ENCODE results near the gene DLEC1. TPM values are rescaled to one million over a fixed set of nuclear protein-coding genes. Genes with fewer than 3 reads are reported as not detected.

Gene DLEC1
- total and polyA plus RNA-seq, 7 experiments from 2014 or later: 0.41 to 9.4 (median 5.6) TPM

- H3K9me3 Mint-ChIP-seq: peaks cover 0 to 3% (median 0%) of the 10 kb centered on the region in 11 donors
- intact Hi-C loops (cut with micrococcal nuclease): loop anchor here (1.0 to 10.0 kb wide), 11 partner anchors 14 to 1219 kb away; partner anchors contain the start of genes ACAA1 (in 2 of the 2), ACVR2B (in 2 of the 2), DLEC1 (in 2 of the 2) and SCN11A (in 2 of the 2)
- DNase-seq (peak in 1 of 9 donors; percentile 46), ATAC-seq (no peak)
- Histone ChIP-seq H3K27ac (ENCODE audit: low read depth, low read length) (peak overlapping the region; percentile 98), H3K9me3 (ENCODE audit: control insufficient read depth in 2 of 3, low read length in 3 of 3) (no peaks in the 10 kb centered on the region), H3K36me3 (ENCODE audit: control insufficient read depth in 2 of 3, insufficient read depth in 3 of 3, low read length in 3 of 3) (peaks cover 0 to 7% (median 0%) of the 10 kb centered on the region in 3 experiments), H3K4me3 (ENCODE audit: low read length) (peak overlapping the region; percentile 84), H3K4me1 (ENCODE audit: control insufficient read depth in 2 of 2, insufficient read depth in 2 of 2, low read length in 2 of 2) (peaks cover 18 to 22% of the 10 kb centered on the region in 2 donors), H3K27me3 (ENCODE audit: control insufficient read depth in 2 of 2, insufficient read depth in 2 of 2, low read length in 2 of 2) (no peaks in the 10 kb centered on the region)
- H3K27me3 Mint-ChIP-seq: peaks cover 0 to 6% (median 0%) of the 10 kb centered on the region in 5 donors
- ChIA-PET POLR2A (interaction anchor here (0.8 to 5.4 kb wide), 9 partner anchors 11 to 921 kb away, joined by 3 to 156 read pairs (median 4); partner anchors contain the start of genes ACAA1, DLEC1, EXOG and MYD88), CTCF (interaction anchor here (1.0 to 1.9 kb wide), 2 partner anchors 13 to 122 kb away, joined by 3 to 6 read pairs; no protein-coding TSS in a partner anchor)
- H3K4me1 Mint-ChIP-seq: peaks cover 32 to 56% (median 51%) of the 10 kb centered on the region in 7 donors
- peaks cover 0 to 21% (median 0%) of the 10 kb centered on the region in 5 donors for H3K36me3 Mint-ChIP-seq
- peak overlapping the region; percentile 98 to 100 (median 100) for H3K27ac Mint-ChIP-seq
- peak overlapping the region; percentile 89 to 98 (median 96) for H3K4me3 Mint-ChIP-seq
Observed at GRCh38 chr3:38165722-38166387, 126.8 kb downstream of the DLEC1 start.

- peaks cover 0 to 6% (median 0%) of the 10 kb centered on the region in 5 donors for H3K27me3 Mint-ChIP-seq
- peak overlapping the region; percentile 0 to 98 (median 82) for H3K4me3 Mint-ChIP-seq
- H3K4me1 Mint-ChIP-seq: peaks cover 49 to 73% (median 67%) of the 10 kb centered on the region in 7 donors
- Histone ChIP-seq H3K27ac (ENCODE audit: low read depth, low read length) (no peak overlapping the region), H3K27me3 (ENCODE audit: control insufficient read depth in 2 of 2, insufficient read depth in 2 of 2, low read length in 2 of 2) (no peaks in the 10 kb centered on the region), H3K9me3 (ENCODE audit: control insufficient read depth in 2 of 3, low read length in 3 of 3) (no peaks in the 10 kb centered on the region), H3K36me3 (ENCODE audit: control insufficient read depth in 2 of 3, insufficient read depth in 3 of 3, low read length in 3 of 3) (peaks cover 0 to 7% (median 0%) of the 10 kb centered on the region in 3 experiments), H3K4me1 (ENCODE audit: control insufficient read depth in 2 of 2, insufficient read depth in 2 of 2, low read length in 2 of 2) (peaks cover 19 to 22% of the 10 kb centered on the region in 2 donors), H3K4me3 (ENCODE audit: low read length) (no peak overlapping the region)
- intact Hi-C loops (cut with micrococcal nuclease): loop anchor here (5.0 to 10.0 kb wide), 2 partner anchors 40 to 1217 kb away; partner anchors contain the start of gene SLC25A38 (in 1 of the 2)
- H3K27ac Mint-ChIP-seq: peak overlapping the region in 6 of 9 donors; percentile 3 to 100 (median 66)
- DNase-seq: no peak
- ChIA-PET POLR2A (interaction anchor here (5.4 kb wide), 1 partner anchor 28 kb away, joined by 156 read pairs; the partner anchor contains the start of genes ACAA1 and MYD88), CTCF (interaction anchor here (0.7 kb wide), 1 partner anchor 180 kb away, joined by 5 read pairs; no protein-coding TSS in a partner anchor)
- no peak for ATAC-seq
- H3K36me3 Mint-ChIP-seq: peaks cover 0 to 21% (median 0%) of the 10 kb centered on the region in 5 donors
- H3K9me3 Mint-ChIP-seq: peaks cover 0 to 3% (median 0%) of the 10 kb centered on the region in 11 donors
Observed at GRCh38 chr3:38167591-38167990, 128.6 kb downstream of the DLEC1 start.

DNA sequence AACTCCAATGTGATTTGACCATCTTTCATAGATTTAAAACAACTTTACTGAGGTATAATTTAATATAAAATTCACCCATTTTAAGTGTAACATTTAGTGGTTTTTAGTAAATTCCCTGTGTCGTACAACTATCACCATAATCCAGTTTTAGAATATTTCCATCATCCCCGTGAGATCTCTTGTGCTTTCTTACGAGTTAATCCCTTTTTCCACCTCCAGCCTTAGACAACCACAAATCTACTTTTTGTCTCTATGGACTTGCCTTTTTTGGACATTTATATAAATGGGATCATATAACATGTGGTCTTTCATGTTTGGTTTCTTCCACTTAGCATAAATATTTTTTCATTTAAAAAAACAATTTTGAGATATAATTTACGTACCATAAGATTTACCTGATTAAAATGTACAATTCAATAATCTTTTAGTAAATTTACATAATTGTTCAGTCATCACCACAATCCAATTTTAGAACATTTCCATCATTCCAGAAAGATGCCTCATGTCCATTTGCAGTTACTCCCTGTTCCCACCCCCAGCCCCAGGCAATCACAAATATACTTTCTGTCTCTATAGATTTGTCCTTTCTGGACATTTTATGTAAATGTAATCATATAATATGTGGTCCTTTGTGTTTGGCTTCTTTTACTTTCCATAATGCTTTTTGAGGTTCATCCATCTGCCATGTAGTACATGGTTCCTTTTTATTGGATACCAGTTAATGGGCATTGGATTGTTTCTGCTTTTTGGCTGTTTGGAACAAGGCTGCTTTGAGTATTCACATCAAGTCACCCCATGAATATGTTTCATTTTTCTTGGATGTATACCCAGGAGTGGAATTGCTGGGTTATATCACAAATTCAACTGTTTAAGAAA, 129.4 kb downstream of the DLEC1 start:
- Histone ChIP-seq H3K27me3 (ENCODE audit: control insufficient read depth in 2 of 2, insufficient read depth in 2 of 2, low read length in 2 of 2) (no peaks in the 10 kb centered on the region), H3K9me3 (ENCODE audit: control insufficient read depth in 2 of 3, low read length in 3 of 3) (no peaks in the 10 kb centered on the region), H3K4me3 (ENCODE audit: low read length) (no peak overlapping the region), H3K36me3 (ENCODE audit: control insufficient read depth in 2 of 3, insufficient read depth in 3 of 3, low read length in 3 of 3) (peaks cover 0 to 7% (median 0%) of the 10 kb centered on the region in 3 experiments), H3K27ac (ENCODE audit: low read depth, low read length) (no peak overlapping the region), H3K4me1 (ENCODE audit: control insufficient read depth in 2 of 2, insufficient read depth in 2 of 2, low read length in 2 of 2) (peaks cover 27 to 29% of the 10 kb centered on the region in 2 donors)
- peaks cover 57 to 81% (median 70%) of the 10 kb centered on the region in 7 donors for H3K4me1 Mint-ChIP-seq
- POLR2A ChIA-PET: no interaction called here
- intact Hi-C loops (cut with micrococcal nuclease): loop anchor here (5.0 to 10.0 kb wide), 2 partner anchors 39 to 1216 kb away; partner anchors contain the start of gene SLC25A38 (in 1 of the 2)
- H3K27me3 Mint-ChIP-seq: peaks cover 0 to 6% (median 0%) of the 10 kb centered on the region in 5 donors
- DNase-seq (no peak), ATAC-seq (no peak)
- H3K27ac Mint-ChIP-seq: peak overlapping the region in 5 of 9 donors; percentile 3 to 99 (median 32)
- H3K4me3 Mint-ChIP-seq: peak overlapping the region in 8 of 10 donors; percentile 1 to 98 (median 62)
- H3K9me3 Mint-ChIP-seq: peaks cover 0 to 3% (median 0%) of the 10 kb centered on the region in 11 donors
- H3K36me3 Mint-ChIP-seq: peaks cover 0 to 21% (median 0%) of the 10 kb centered on the region in 5 donors
- CTCF ChIA-PET: no interaction called here

DNA sequence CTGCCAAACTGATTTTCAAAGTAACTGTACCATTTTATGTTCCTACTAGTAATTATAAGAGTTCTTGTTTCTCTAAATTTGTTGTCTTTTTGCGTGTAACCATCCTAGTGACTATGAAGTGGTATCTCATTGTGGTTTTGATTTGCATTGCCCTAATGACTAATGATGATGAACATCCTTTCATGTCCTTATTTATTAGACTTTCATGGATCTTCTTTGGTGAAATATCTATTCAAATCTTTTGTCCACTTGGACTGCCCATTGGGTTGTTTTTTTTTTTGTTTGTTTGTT, 130.0 kb downstream of the DLEC1 start:
- Histone ChIP-seq H3K27ac (ENCODE audit: low read depth, low read length) (no peak overlapping the region), H3K9me3 (ENCODE audit: control insufficient read depth in 2 of 3, low read length in 3 of 3) (no peaks in the 10 kb centered on the region), H3K4me1 (ENCODE audit: control insufficient read depth in 2 of 2, insufficient read depth in 2 of 2, low read length in 2 of 2) (peaks cover 31 to 35% of the 10 kb centered on the region in 2 donors), H3K36me3 (ENCODE audit: control insufficient read depth in 2 of 3, insufficient read depth in 3 of 3, low read length in 3 of 3) (peaks cover 0 to 7% (median 0%) of the 10 kb centered on the region in 3 experiments), H3K4me3 (ENCODE audit: low read length) (no peak overlapping the region), H3K27me3 (ENCODE audit: control insufficient read depth in 2 of 2, insufficient read depth in 2 of 2, low read length in 2 of 2) (no peaks in the 10 kb centered on the region)
- no peak for DNase-seq
- Mint-ChIP-seq H3K4me1 (peaks cover 63 to 87% (median 75%) of the 10 kb centered on the region in 7 donors), H3K27ac (no peak overlapping the region), H3K9me3 (peaks cover 0 to 3% (median 0%) of the 10 kb centered on the region in 11 donors), H3K36me3 (peaks cover 0 to 21% (median 0%) of the 10 kb centered on the region in 5 donors), H3K4me3 (peak overlapping the region in 2 of 10 donors; percentile 15 to 91), H3K27me3 (peaks cover 0 to 6% (median 0%) of the 10 kb centered on the region in 5 donors)
- intact Hi-C loops (cut with micrococcal nuclease): loop anchor here (5.0 to 10.0 kb wide), 2 partner anchors 38 to 1216 kb away; partner anchors contain the start of gene SLC25A38 (in 1 of the 2)
- CTCF ChIA-PET: interaction anchor here (0.6 kb wide), 1 partner anchor 21 kb away, joined by 3 read pairs; no protein-coding TSS in a partner anchor
- no peak for ATAC-seq
- POLR2A ChIA-PET: no interaction called here

DNA sequence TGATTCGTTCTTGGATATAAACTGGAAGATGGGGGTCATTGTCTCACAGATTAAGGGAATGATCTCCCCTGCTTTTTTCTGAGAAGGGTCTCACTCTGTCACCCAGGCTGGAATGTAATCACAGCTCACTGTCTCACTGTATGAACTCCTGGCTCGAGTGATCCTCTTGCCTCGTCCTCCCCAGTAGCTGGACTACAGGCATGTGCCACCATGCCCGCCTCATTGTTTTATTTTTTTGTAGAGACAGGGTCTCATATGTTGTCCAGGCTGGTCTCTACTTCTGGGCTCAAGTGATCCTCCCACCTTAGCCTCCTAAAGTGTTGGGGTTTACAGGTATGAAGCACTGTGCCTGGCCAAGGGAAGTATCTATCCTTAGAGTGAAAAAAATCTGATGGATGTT, 131.7 kb downstream of the DLEC1 start:
- Histone ChIP-seq H3K9me3 (ENCODE audit: control insufficient read depth in 2 of 3, low read length in 3 of 3) (no peaks in the 10 kb centered on the region), H3K27ac (ENCODE audit: low read depth, low read length) (no peak overlapping the region), H3K4me3 (ENCODE audit: low read length) (no peak overlapping the region), H3K4me1 (ENCODE audit: control insufficient read depth in 2 of 2, insufficient read depth in 2 of 2, low read length in 2 of 2) (peaks cover 29 to 33% of the 10 kb centered on the region in 2 donors), H3K36me3 (ENCODE audit: control insufficient read depth in 2 of 3, insufficient read depth in 3 of 3, low read length in 3 of 3) (peaks cover 0 to 3% (median 0%) of the 10 kb centered on the region in 3 experiments), H3K27me3 (ENCODE audit: control insufficient read depth in 2 of 2, insufficient read depth in 2 of 2, low read length in 2 of 2) (no peaks in the 10 kb centered on the region)
- Mint-ChIP-seq H3K4me3 (peak overlapping the region in 1 of 10 donors; percentile 6), H3K4me1 (peaks cover 71 to 94% (median 78%) of the 10 kb centered on the region in 7 donors), H3K27me3 (peaks cover 0 to 2% (median 0%) of the 10 kb centered on the region in 5 donors), H3K9me3 (no peaks in the 10 kb centered on the region), H3K36me3 (peaks cover 0 to 26% (median 0%) of the 10 kb centered on the region in 5 donors), H3K27ac (peak overlapping the region in 1 of 9 donors; percentile 32)
- ChIA-PET CTCF (no interaction called here), POLR2A (interaction anchor here (1.3 kb wide), 1 partner anchor 34 kb away, joined by 4 read pairs; the partner anchor contains the start of gene ACAA1)
- intact Hi-C loops (cut with micrococcal nuclease): no loop called here
- no peak for ATAC-seq
- no peak for DNase-seq

All from naive thymus-derived CD4-positive, alpha-beta T cell (primary cell).